Measurements from ENCODE around the gene IFIT1B.
"Not testable (repeated sequence)": the region's sequence is repeated elsewhere in the genome, so short reads cannot be mapped to it uniquely, and the experiment has no call there.

The IFIT1B gene

GRCh38 chr10:89350631-89351315 is 27.1 kb upstream of the IFIT1B start:
- DNase-seq: not testable (repeated sequence)

DNA sequence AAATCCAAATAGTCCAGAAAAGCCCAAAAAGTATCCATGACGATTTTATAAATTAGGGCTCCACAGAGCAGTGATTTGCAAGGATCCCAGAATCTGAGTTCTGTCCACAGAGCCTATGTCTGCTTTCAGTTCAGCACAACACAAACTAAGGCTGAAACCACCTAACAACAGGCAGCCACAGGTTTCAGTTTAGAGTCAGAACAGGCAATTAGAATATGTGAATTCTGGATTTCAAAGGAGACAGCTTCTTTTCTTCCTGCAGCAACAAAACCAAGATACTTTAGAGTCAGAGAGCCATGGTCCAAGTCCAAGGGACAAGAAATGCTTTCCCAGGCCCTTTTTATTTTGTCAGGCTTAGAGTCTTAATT is 26.5 kb upstream of the IFIT1B start:
- DNase-seq: no peak

DNA sequence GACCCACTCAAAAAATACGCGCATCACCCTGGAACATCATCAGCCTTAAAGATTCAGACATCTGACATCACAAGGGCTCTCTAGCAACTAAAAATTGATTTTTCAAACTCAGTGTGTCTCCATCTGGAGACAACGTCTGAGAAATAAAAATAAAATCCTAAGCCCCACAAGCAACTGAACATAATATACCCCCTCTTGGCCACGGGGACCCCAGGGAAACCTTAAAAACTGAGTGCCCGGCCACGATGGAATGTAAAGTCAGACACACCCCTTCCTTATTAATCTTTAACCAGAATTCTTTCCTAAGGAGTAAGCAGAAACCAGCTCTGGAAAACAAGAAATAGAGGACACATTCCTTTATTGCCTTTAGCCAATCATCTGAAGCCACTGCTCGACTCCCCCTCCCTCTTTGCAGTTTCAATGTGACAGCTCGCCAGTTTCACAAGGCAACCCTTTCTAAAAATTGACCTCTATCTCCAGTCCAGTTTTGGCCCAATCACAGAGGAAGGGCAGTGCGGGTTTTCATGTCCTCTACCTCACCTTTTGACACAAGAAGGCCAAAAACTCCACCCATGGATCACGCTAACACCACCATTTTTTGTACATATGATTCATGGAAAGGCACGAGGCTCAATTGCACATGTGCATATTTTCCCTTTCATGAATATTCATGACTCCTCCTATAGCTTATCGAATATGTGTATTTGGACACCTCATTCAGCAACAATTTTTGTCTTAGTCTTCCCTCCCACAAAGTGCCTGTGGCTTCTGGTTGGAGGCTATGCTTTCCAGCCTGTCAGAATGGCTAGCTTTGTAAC is 25.9 kb upstream of the IFIT1B start:
- DNase-seq: no peak

DNA sequence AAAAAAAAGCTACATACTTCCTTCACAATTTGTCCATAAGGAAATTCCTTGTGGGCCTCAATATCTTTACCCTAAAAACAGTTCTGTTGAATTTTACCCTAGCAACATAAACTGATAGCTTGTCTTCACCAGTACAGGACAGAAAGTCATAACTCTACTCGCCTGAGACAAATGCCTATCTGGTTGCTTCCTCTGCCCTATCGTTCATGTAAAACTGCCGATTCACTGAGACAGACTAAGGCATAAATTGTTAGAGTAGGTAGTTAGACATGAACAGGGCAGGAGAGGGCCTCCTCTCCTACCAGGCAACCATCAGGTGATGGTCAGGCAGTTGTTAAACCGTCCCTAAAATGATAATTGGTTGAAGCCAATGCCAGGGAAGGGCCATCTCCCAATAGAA is 25.1 kb upstream of the IFIT1B start:
- no peak for DNase-seq

DNA sequence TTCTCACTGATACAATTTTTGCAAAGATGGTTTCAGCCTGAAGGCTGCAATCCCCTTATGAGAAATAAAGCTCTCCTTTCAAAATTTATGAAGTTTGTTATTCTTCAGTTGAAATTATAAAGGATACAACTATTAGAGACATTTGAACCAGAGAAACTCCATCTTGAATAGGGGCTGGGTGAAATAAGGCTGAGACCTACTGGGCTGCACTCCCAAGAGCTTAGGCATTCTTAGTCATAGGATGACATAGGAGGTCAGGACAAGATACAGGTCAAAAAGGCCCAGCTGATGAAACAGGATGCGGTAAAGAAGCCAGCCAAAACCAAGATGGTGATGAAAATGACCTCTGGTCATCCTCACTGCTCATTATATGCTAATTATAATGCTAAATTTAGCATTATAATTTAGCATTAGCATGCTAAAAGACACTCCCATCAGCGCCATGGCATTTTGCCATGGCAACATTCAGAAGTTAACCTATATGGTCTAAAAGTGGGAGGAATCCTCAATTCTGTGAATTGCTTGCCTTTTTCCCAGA is 22.4 kb upstream of the IFIT1B start:
- DNase-seq: no peak

GRCh38 chr10:89357096-89357495 is 20.8 kb upstream of the IFIT1B start:
- DNase-seq: no peak

GRCh38 chr10:89357975-89358374 is 19.9 kb upstream of the IFIT1B start:
- no peak for DNase-seq

DNA sequence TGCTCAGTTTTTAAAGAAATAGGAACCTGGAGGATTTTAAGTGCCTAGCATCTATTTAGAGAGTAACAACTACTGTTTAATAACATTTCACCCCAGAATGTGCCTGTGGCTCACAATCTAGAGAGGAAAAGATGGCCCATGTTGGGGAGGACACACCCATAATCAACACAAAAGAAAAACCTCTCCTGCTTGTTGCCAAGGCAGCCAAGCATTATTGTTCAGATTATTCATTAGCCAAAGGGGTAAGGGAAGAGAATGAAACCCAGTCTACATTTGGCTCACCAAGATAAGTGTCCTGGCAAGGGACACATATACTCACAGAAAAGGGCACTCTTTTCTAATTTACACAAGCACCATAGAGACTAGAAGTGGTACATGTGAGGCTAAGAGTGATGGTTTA is 17.7 kb upstream of the IFIT1B start:
- no peak for DNase-seq

DNA sequence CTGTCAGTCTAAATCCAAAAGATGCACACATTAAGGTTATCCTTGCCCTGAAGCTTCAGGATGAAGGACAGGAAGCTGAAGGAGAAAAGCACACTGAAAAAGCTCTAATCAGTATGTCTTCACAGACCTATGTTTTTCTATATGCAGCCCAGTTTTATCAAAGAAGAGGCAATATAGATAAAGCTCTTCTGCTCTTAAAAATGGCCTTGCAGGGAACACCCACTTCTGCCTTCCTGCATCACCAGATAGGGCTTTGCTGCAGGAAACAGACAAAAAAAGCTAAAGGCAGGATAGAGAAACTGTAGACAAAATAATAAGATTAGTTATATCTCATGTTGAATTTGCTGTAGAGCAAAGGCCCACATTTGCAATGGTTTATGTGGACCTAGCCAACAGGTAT is 14.9 kb upstream of the IFIT1B start:
- DNase-seq: no peak

- no peak for DNase-seq
These were observed 14.0 kb upstream of the IFIT1B start for GRCh38 chr10:89363729-89364442.

DNA sequence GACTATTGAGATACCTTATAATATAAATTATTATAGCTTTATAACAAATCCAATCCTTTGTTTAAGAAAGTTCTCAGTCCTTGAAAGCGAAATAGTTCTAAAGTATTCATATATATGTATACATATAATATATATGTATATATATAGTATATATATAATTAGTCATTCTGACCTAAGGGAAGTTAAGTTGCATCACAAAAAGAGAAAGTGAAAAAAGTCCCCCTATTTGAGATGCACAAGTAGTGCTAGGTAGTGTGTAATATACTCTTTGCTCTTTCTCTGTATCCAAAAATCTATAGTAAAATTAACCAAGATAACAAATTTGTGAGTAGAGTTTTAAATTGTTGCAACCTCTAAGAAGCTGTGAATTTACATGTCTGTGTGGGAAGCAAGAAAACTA is 13.3 kb upstream of the IFIT1B start:
- DNase-seq: no peak

GRCh38 chr10:89367529-89367928 is 10.3 kb upstream of the IFIT1B start:
- DNase-seq: no peak

GRCh38 chr10:89368129-89368528 is 9.7 kb upstream of the IFIT1B start:
- DNase-seq: no peak

- DNase-seq: no peak
These were observed 8.4 kb upstream of the IFIT1B start for GRCh38 chr10:89369156-89370105.

DNA sequence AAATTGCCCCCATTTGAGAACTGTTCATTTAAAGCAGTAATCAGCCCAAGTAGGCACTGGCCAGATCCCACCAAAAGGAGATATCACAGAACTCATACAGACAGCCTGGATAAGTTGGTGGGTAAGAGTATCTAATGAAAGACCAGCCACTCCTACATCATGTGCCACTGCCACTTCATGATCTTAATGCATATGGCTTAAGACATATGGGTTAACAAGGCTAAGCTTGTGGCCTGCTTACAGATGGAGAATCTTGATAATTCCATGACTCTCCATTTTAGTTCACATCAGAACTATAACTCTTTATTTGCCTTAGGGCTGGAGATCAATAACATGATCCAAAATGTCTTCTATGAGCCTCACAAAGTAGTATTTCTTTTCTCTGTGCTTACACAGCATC is 6.8 kb upstream of the IFIT1B start:
- DNase-seq: no peak

- DNase-seq: no peak
These were observed 5.9 kb upstream of the IFIT1B start for GRCh38 chr10:89371987-89372386.

DNA sequence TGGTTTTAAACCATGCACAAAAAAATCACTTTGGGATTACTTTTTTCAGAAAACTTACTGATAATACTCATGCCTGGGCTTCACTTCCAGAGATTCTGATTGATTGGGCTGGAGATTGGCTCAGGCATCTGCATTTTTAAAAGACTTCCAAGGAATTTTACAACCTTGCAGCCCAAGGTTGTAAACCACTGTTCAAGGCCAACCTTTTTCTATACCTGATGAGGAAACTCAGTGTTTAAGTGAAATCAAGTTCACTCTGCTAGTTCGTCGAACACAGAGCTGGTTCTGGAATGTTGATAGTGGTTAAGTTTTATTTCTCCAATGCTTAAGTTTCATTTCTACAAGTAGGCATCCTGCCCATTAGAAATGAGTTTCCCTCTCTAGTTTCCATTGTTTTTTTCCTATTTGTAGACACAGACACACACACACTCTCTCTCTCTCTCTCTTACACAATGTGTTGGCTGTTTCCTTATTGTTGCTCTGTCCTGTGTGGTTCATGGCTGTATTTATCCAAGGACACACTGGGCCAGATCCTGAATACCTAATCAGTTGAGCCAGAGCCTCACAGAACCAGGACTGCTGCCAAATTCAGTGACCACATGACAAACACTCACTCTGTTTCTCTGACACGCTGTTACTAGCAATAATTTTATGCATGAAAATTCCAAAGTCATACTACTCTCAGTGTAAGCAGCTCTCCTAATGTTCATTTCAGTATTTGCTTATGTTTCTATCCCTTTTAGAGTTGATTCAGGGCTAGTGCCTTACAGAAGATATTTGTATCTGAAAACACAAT is 3.7 kb upstream of the IFIT1B start:
- DNase-seq: peak; percentile 54

- DNase-seq: no peak
These were observed 3.1 kb upstream of the IFIT1B start for GRCh38 chr10:89374713-89375141.

- no peak for DNase-seq
These were observed 1.2 kb downstream of the IFIT1B start for GRCh38 chr10:89379103-89379502.

GRCh38 chr10:89382757-89383156 is 4.9 kb downstream of the IFIT1B start:
- DNase-seq: no peak
